ENCODE results near the gene WDR86.
A peak's percentile ranks its signal among the peaks of the same experiment; 100 is the strongest.

WDR86 gene

DNA sequence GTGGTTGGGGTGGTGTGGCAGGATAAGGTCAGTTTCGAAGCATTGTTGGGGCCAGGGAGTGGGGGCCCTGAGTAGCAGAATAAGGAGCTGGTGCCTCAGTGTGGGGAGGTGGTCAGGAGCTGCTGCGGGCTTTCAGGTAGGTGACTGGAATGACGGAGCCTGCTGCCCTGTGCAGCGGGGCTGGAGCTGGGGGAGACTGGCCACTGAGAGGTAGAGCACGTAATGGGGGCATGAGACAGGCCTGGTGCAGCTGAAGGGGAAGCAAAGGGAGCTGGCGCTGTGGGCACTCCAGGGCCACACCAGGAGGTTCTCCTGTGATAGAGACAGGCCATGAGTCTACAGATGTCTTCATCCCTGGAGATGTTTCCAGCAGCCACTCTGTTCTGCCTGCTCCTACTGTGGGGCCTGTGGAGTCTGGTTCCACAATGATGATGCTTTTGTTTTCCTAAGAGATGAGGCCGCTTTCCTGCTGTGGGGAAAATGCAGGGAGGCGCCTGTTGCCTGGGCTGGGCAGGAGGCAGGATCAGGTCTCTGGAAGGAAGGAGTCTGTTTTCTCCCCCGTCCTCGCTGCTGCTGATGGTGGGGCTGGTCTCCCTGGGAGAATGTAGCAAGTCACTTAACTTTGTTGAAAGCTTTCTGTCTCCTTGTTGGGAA lies 37.1 kb downstream of the WDR86 start:
- Histone ChIP-seq H3K4me3 (ENCODE audit: low read depth, low read length) (no peak overlapping the region), H3K9ac (no peak overlapping the region), H3K9me3 (ENCODE audit: control insufficient read depth, low read length) (no peaks in the 10 kb centered on the region), H2AFZ (no peak overlapping the region), H3K36me3 (ENCODE audit: control insufficient read depth, insufficient read depth, low read length) (no peaks in the 10 kb centered on the region), H3K4me2 (ENCODE audit: low read length) (no peak overlapping the region), H3K4me1 (peaks cover 12% of the 10 kb centered on the region), H3K27me3 (ENCODE audit: control insufficient read depth, insufficient read depth, low read length) (no peaks in the 10 kb centered on the region), H3K79me2 (peaks cover 4% of the 10 kb centered on the region), H3K27ac (no peak overlapping the region)
- TF ChIP-seq, protein P1, sequence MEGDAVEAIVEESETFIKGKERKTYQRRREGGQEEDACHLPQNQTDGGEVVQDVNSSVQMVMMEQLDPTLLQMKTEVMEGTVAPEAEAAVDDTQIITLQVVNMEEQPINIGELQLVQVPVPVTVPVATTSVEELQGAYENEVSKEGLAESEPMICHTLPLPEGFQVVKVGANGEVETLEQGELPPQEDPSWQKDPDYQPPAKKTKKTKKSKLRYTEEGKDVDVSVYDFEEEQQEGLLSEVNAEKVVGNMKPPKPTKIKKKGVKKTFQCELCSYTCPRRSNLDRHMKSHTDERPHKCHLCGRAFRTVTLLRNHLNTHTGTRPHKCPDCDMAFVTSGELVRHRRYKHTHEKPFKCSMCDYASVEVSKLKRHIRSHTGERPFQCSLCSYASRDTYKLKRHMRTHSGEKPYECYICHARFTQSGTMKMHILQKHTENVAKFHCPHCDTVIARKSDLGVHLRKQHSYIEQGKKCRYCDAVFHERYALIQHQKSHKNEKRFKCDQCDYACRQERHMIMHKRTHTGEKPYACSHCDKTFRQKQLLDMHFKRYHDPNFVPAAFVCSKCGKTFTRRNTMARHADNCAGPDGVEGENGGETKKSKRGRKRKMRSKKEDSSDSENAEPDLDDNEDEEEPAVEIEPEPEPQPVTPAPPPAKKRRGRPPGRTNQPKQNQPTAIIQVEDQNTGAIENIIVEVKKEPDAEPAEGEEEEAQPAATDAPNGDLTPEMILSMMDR (IDR thresholded peaks at IDR 0.05) = no peak

DNA sequence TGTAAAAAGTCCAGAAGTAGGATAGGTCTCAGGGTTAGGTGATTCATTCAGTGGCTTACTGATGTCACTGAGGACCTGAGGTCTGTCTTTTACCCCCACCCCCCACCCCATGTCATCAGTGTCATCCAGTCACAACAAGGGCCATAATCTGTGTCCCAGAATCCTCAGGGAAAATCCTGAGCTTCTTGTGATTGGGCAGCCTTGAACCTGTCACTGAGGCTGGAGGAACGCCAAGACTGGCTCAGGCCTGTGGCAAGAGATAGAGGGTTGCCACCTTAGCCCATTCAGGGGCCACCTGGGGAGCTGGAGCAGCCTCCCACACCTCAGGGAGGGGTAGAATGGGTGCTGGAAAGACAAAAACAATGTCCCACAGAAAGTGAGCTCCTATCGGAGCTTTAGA lies 38.6 kb downstream of the WDR86 start:
- TF ChIP-seq, protein P1 (IDR thresholded peaks at IDR 0.05) = no peak
- Histone ChIP-seq H3K9me3 (ENCODE audit: control insufficient read depth, low read length) (no peaks in the 10 kb centered on the region), H3K9ac (no peak overlapping the region), H3K4me3 (ENCODE audit: low read depth, low read length) (no peak overlapping the region), H3K36me3 (ENCODE audit: control insufficient read depth, insufficient read depth, low read length) (no peaks in the 10 kb centered on the region), H3K27me3 (ENCODE audit: control insufficient read depth, insufficient read depth, low read length) (no peaks in the 10 kb centered on the region), H3K79me2 (peaks cover 4% of the 10 kb centered on the region), H3K4me2 (ENCODE audit: low read length) (no peak overlapping the region), H3K27ac (no peak overlapping the region), H3K4me1 (peaks cover 20% of the 10 kb centered on the region), H2AFZ (no peak overlapping the region)

GRCh38 chr7:151368136-151368571 lies 41.7 kb downstream of the WDR86 start:
- H3K27ac ChIP-seq = peak overlapping the region; percentile 34
- TF ChIP-seq, protein P1 (IDR thresholded peaks at IDR 0.05) = peak; percentile 97
- no peak overlapping the region for H3K4me3 ChIP-seq (ENCODE audit: low read depth, low read length)
- H3K4me1 ChIP-seq = peaks cover 20% of the 10 kb centered on the region
- no peaks in the 10 kb centered on the region for H3K27me3 ChIP-seq (ENCODE audit: control insufficient read depth, insufficient read depth, low read length)
- H3K79me2 ChIP-seq = peaks cover 4% of the 10 kb centered on the region
- no peak overlapping the region for H3K9ac ChIP-seq
- peak overlapping the region; percentile 8 for H2AFZ ChIP-seq
- no peaks in the 10 kb centered on the region for H3K9me3 ChIP-seq (ENCODE audit: control insufficient read depth, low read length)
- H3K36me3 ChIP-seq (ENCODE audit: control insufficient read depth, insufficient read depth, low read length) = no peaks in the 10 kb centered on the region
- H3K4me2 ChIP-seq (ENCODE audit: low read length) = peak overlapping the region; percentile 23

GRCh38 chr7:151367284-151367683 lies 42.6 kb downstream of the WDR86 start:
- Histone ChIP-seq H3K9me3 (ENCODE audit: control insufficient read depth, low read length) (no peaks in the 10 kb centered on the region), H2AFZ (no peak overlapping the region), H3K27me3 (ENCODE audit: control insufficient read depth, insufficient read depth, low read length) (no peaks in the 10 kb centered on the region), H3K4me2 (ENCODE audit: low read length) (no peak overlapping the region), H3K9ac (no peak overlapping the region), H3K4me3 (ENCODE audit: low read depth, low read length) (no peak overlapping the region), H3K36me3 (ENCODE audit: control insufficient read depth, insufficient read depth, low read length) (no peaks in the 10 kb centered on the region), H3K4me1 (peaks cover 20% of the 10 kb centered on the region), H3K79me2 (peaks cover 4% of the 10 kb centered on the region), H3K27ac (peak overlapping the region; percentile 34)
- TF ChIP-seq, protein P1 (IDR thresholded peaks at IDR 0.05) = no peak

DNA sequence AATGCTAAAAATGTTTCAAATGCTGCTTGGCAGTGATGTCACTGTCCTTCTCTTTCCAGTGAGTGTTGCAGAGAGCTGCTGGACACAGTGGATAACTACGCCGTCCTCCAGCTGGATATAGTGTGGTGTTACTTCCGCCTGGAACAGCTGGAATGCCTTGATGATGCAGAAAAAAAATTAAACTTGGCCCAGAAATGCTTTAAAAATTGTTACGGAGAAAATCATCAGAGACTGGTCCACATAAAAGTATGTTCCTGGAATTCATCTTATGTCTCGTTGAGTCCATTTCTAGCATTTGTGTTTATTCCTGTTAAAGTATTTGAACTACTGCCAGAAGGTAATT lies 43.0 kb downstream of the WDR86 start:
- Histone ChIP-seq H3K79me2 (peaks cover 4% of the 10 kb centered on the region), H2AFZ (no peak overlapping the region), H3K4me3 (ENCODE audit: low read depth, low read length) (no peak overlapping the region), H3K9ac (no peak overlapping the region), H3K9me3 (ENCODE audit: control insufficient read depth, low read length) (no peaks in the 10 kb centered on the region), H3K4me1 (peaks cover 20% of the 10 kb centered on the region), H3K27ac (no peak overlapping the region), H3K4me2 (ENCODE audit: low read length) (no peak overlapping the region), H3K27me3 (ENCODE audit: control insufficient read depth, insufficient read depth, low read length) (no peaks in the 10 kb centered on the region), H3K36me3 (ENCODE audit: control insufficient read depth, insufficient read depth, low read length) (no peaks in the 10 kb centered on the region)
- TF ChIP-seq, protein P1 (IDR thresholded peaks at IDR 0.05) = no peak

Data from parathyroid adenoma (tissue), 2 donors.